CD14-positive monocyte (primary cell): ENCODE measurements around the gene TTC7B. TPM values are rescaled to one million over a fixed set of nuclear protein-coding genes. Genes with fewer than 3 reads are reported as not detected.

ENCODE experiments used
- DNase-seq, 3 donors: peaks; one replicate each; pipeline ENCODE4 v3.0.0-alpha.2; 2011 to 2022
- H2AFZ ChIP-seq: 2 replicates; pipeline ENCODE4 v1.6.0; 2012; ENCODE audit warnings: mild to moderate bottlenecking, low read depth, low read length, inconsistent platforms; ENCODE audit not compliant: insufficient read depth, poor library complexity, severe bottlenecking
- H3K27ac ChIP-seq, 2 donors: 1 replicate in 1 of 2; 2 replicates in 1 of 2; pipeline ENCODE4 v1.5.1; 2012 to 2013; ENCODE audit warnings: low read length in 2 of 2, control low read depth in 1 of 2, inconsistent platforms in 1 of 2, low read depth in 1 of 2, mild to moderate bottlenecking in 1 of 2
- H3K27me3 ChIP-seq, 2 donors: one replicate each; pipeline versions ENCODE4 v1.6.0 to v1.6.1; 2011 to 2013; ENCODE audit warnings: low read length in 2 of 2; ENCODE audit not compliant: control insufficient read depth in 2 of 2, insufficient read depth in 2 of 2
- H3K36me3 ChIP-seq, 2 donors: replicated peaks in 1 of 2; 1 replicate in 1 of 2; 2 replicates in 1 of 2; pipeline versions ENCODE4 v1.5.1 to v1.6.1; 2012 to 2013; ENCODE audit warnings: low read length in 2 of 2, control low read depth in 1 of 2, inconsistent platforms in 1 of 2, mild to moderate bottlenecking in 1 of 2; ENCODE audit not compliant: insufficient read depth in 2 of 2, control insufficient read depth in 1 of 2
- H3K4me1 ChIP-seq, 2 donors: 1 replicate in 1 of 2; 2 replicates in 1 of 2; pipeline versions ENCODE4 v1.5.1 to v1.6.1; 2012 to 2013; ENCODE audit warnings: low read length in 2 of 2, control low read depth in 1 of 2, inconsistent platforms in 1 of 2, mild to moderate bottlenecking in 1 of 2, moderate library complexity in 1 of 2; ENCODE audit not compliant: insufficient read depth in 2 of 2, control insufficient read depth in 1 of 2
- H3K4me2 ChIP-seq: replicated peaks from 2 replicates; pipeline ENCODE3; 2012; ENCODE audit warnings: low read length, moderate library complexity, mild to moderate bottlenecking; ENCODE audit not compliant: poor library complexity, severe bottlenecking; ENCODE audit errors: extremely low read depth
- H3K4me3 ChIP-seq, 3 experiments: fragments of 200-600 bp in 1 of 3; sonication (generic) in 1 of 3; replicated peaks in 1 of 3; 1 replicate in 2 of 3; 2 replicates in 1 of 3; pipeline ENCODE4 v1.5.1; 2011 to 2013; ENCODE audit warnings: low read length in 3 of 3, mild to moderate bottlenecking in 3 of 3, control low read depth in 2 of 3, low read depth in 2 of 3, inconsistent platforms in 1 of 3, moderate library complexity in 1 of 3
- H3K79me2 ChIP-seq: 2 replicates; pipeline ENCODE4 v1.6.0; 2012; ENCODE audit warnings: mild to moderate bottlenecking, control low read depth, inconsistent platforms, low read length, moderate library complexity; ENCODE audit not compliant: insufficient read depth
- H3K9ac ChIP-seq: 2 replicates; pipeline ENCODE4 v1.6.0; 2017; ENCODE audit warnings: low read length, mild to moderate bottlenecking; ENCODE audit not compliant: insufficient read depth, poor library complexity, severe bottlenecking
- H3K9me3 ChIP-seq, 2 donors: replicated peaks in 1 of 2; 1 replicate in 1 of 2; 2 replicates in 1 of 2; pipeline versions ENCODE4 v1.5.1 to v1.6.1; 2012 to 2013; ENCODE audit warnings: low read length in 2 of 2, control low read depth in 1 of 2; ENCODE audit not compliant: control insufficient read depth in 1 of 2, insufficient read depth in 1 of 2
- H4K20me1 ChIP-seq: 2 replicates; pipeline ENCODE4 v1.6.0; 2012; ENCODE audit warnings: mild to moderate bottlenecking, low read length, control low read depth, moderate library complexity; ENCODE audit not compliant: insufficient read depth
- H3K27ac Mint-ChIP-seq, 7 donors: one replicate each; pipeline ENCODE4 v1.8.0; 2020; ENCODE audit warnings: mild to moderate bottlenecking in 7 of 7, mixed read lengths in 7 of 7, moderate library complexity in 6 of 7, inconsistent platforms in 2 of 7
- H3K27me3 Mint-ChIP-seq, 3 donors: one replicate each; pipeline ENCODE4 v1.8.0; 2021 to 2022; ENCODE audit warnings: low read depth in 3 of 3, mild to moderate bottlenecking in 3 of 3, mixed read lengths in 3 of 3, moderate library complexity in 3 of 3, inconsistent platforms in 1 of 3
- H3K36me3 Mint-ChIP-seq, 2 donors: one replicate each; pipeline ENCODE4 v1.8.0; 2020; ENCODE audit warnings: mixed read lengths in 2 of 2, inconsistent platforms in 1 of 2, mild to moderate bottlenecking in 1 of 2
- H3K4me1 Mint-ChIP-seq: one replicate; pipeline ENCODE4 v1.8.0; 2020; ENCODE audit warnings: mild to moderate bottlenecking, mixed read lengths
- H3K4me3 Mint-ChIP-seq, 2 donors: one replicate each; pipeline ENCODE4 v1.8.0; 2020; ENCODE audit warnings: mild to moderate bottlenecking in 2 of 2, mixed read lengths in 2 of 2, moderate library complexity in 1 of 2
- H3K9me3 Mint-ChIP-seq, 7 donors: one replicate each; pipeline ENCODE4 v1.8.0; 2020 to 2022; ENCODE audit warnings: mixed read lengths in 7 of 7, mild to moderate bottlenecking in 6 of 7, moderate library complexity in 6 of 7, inconsistent platforms in 2 of 7
- CTCF ChIP-seq: fragments of 200-600 bp; IDR thresholded peaks from one replicate; pipeline ENCODE4 v1.8.0; 2022; ENCODE audit warnings: antibody characterized with exemption, mild to moderate bottlenecking
- WGBS: methylation state at CpG from one replicate; pipeline ENCODE4 v1.1.5; 2013; ENCODE audit warnings: missing lambda C conversion rate; ENCODE audit not compliant: insufficient coverage; 5-methylcytosine and 5-hydroxymethylcytosine counted together
- intact Hi-C, 2 donors: fragments of 100-400 bp; cut with micrococcal nuclease; formaldehyde crosslinking; loops; one replicate each; pipeline versions ENCODE4 v1.15.0 to v1.15.1; 2023
- polyA plus RNA-seq, 3 donors: library from polyadenylated mRNA; depleted of rRNA in 1 of 3; unstranded in 2 of 3; stranded (reverse) in 1 of 3; fragments of 300-500 nt in 2 of 3; fragments of >200 nt in 1 of 3; fragmentation: Illumina TruSeq in 2 of 3; gene quantifications; 1 replicate in 2 of 3; 2 replicates in 1 of 3; pipeline ENCODE4 v1.2.3, GENCODE V29; 2012 to 2021

The TTC7B gene
- polyA plus RNA-seq, 3 donors: 0.87 to 2.6 (median 1.2) TPM

GRCh38 chr14:90520326-90520725 is 295.9 kb downstream of the TTC7B start:
- no peaks in the 10 kb centered on the region for H3K4me1 Mint-ChIP-seq
- no peak overlapping the region for H3K4me3 ChIP-seq
- no peaks in the 10 kb centered on the region for H3K4me1 ChIP-seq
- H2AFZ ChIP-seq: no peak overlapping the region
- peaks cover 0 to 3% (median 2%) of the 10 kb centered on the region in 3 donors for H3K27me3 Mint-ChIP-seq
- H3K36me3 Mint-ChIP-seq: no peaks in the 10 kb centered on the region
- H3K4me2 ChIP-seq: no peak overlapping the region
- WGBS: 98% methylated on average over 5 of the region's 5 CpGs
- no peak overlapping the region for H3K4me3 Mint-ChIP-seq
- DNase-seq: no peak
- no peaks in the 10 kb centered on the region for H3K36me3 ChIP-seq
- H3K27me3 ChIP-seq: no peaks in the 10 kb centered on the region
- peaks cover 0 to 6% (median 3%) of the 10 kb centered on the region in 7 donors for H3K9me3 Mint-ChIP-seq
- H3K9ac ChIP-seq: no peak overlapping the region
- TF ChIP-seq CTCF: no peak
- H3K27ac Mint-ChIP-seq: no peak overlapping the region
- no peaks in the 10 kb centered on the region for H4K20me1 ChIP-seq
- H3K27ac ChIP-seq: no peak overlapping the region
- H3K9me3 ChIP-seq: peaks cover 0 to 5% of the 10 kb centered on the region in 2 donors
- intact Hi-C loops: no loop called here
- no peaks in the 10 kb centered on the region for H3K79me2 ChIP-seq

DNA sequence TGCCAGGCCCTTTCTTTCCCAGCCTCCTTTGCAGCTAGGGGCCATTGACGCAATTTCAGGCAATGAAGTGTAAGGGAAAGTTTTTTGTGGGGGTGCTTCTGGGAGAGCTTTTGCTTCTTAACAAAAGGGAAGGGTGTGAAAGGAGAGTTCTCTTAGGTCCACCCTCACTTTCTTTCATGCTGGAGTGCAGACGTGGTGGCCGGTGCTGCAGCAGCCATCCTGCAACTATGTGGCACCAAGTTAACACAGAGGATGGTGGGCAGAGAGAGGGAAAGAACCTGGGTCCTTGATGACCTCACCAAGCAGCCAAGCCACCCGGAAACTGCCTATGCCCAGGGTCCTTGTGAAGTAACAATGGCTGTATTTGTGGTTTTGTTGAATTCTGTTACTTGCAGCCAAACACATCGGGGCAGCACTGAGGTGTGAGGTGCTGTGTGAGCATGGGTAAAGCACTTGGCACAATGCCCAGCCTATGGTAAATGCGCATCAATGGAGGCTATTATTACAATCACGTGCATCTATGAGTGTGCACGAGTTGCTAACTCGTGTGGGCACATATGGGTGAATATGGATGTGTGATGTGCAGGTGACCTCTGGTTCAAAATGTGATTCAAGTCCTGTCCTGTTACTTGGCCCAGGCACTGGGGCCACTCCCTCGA is 296.8 kb downstream of the TTC7B start:
- H3K27ac ChIP-seq: no peak overlapping the region
- H3K79me2 ChIP-seq: no peaks in the 10 kb centered on the region
- H2AFZ ChIP-seq: no peak overlapping the region
- 97% methylated on average over 7 of the region's 10 CpGs for WGBS
- H3K9ac ChIP-seq: no peak overlapping the region
- no peaks in the 10 kb centered on the region for H3K27me3 ChIP-seq
- no peak overlapping the region for H3K4me2 ChIP-seq
- H3K36me3 Mint-ChIP-seq: no peaks in the 10 kb centered on the region
- no peaks in the 10 kb centered on the region for H3K4me1 ChIP-seq
- no peak for DNase-seq
- no peaks in the 10 kb centered on the region for H3K36me3 ChIP-seq
- H3K27ac Mint-ChIP-seq: no peak overlapping the region
- intact Hi-C loops: no loop called here
- H3K9me3 Mint-ChIP-seq: no peaks in the 10 kb centered on the region
- no peaks in the 10 kb centered on the region for H3K4me1 Mint-ChIP-seq
- H3K9me3 ChIP-seq: no peaks in the 10 kb centered on the region
- no peak for TF ChIP-seq CTCF
- no peaks in the 10 kb centered on the region for H4K20me1 ChIP-seq
- no peak overlapping the region for H3K4me3 Mint-ChIP-seq
- no peak overlapping the region for H3K4me3 ChIP-seq
- peaks cover 0 to 3% (median 2%) of the 10 kb centered on the region in 3 donors for H3K27me3 Mint-ChIP-seq
